ENCODE results near the gene ANKRD11.

- no peak for TF ChIP-seq CTCF (IDR thresholded peaks at IDR 0.05; ENCODE audit: insufficient read depth, low read length, poor library complexity, severe bottlenecking)
- no peak for TF ChIP-seq EZH2phosphoT487 (conservative IDR thresholded peaks at IDR 0.05; ENCODE audit: low read length)
Observed at GRCh38 chr16:89282523-89282922, 207.8 kb downstream of the ANKRD11 start.

Data from SU-DHL-6 (cell line).